Spleen (tissue), 7 donors: ENCODE data around the gene CPAMD8.

Source experiments
- CTCF ChIP-seq, 11 experiments: fragments of 200-600 bp in 7 of 11; fragments of 450-650 bp in 4 of 11; sonication (generic) in 4 of 11; IDR thresholded peaks in 8 of 11; conservative IDR thresholded peaks in 3 of 11; 1 replicate in 7 of 11; 2 replicates in 4 of 11; pipeline versions ENCODE4 v1.4.0 to v1.8.0; 2016 to 2021; ENCODE audit warnings: antibody characterized with exemption in 11 of 11, inconsistent platforms in 4 of 11, mild to moderate bottlenecking in 1 of 11
- POLR2A ChIP-seq, 3 donors: fragments of 450-650 bp; IDR thresholded peaks; one replicate each; pipeline ENCODE4 v1.5.1; 2017; ENCODE audit warnings: antibody characterized with exemption in 3 of 3, mild to moderate bottlenecking in 1 of 3
- POLR2AphosphoS5 ChIP-seq, 3 donors: sonication (generic); formaldehyde crosslinking; IDR thresholded peaks; one replicate each; pipeline ENCODE4 v1.5.1; 2017; ENCODE audit warnings: antibody characterized with exemption in 3 of 3
- donor health status: DM: no; HTN: no; CAD: no; lungs with moderate emphysema.
- donor health status: DM: no; HTN: no; CAD: no.
- donor health status: DM: no; HTN: no; CAD: no.

- TF ChIP-seq CTCF (IDR thresholded peaks at IDR 0.05 in 8 of 11, conservative IDR thresholded peaks at IDR 0.05 in 3 of 11) (no peak), POLR2A (IDR thresholded peaks at IDR 0.05) (no peak), POLR2AphosphoS5 (IDR thresholded peaks at IDR 0.05) (no peak)
Observed at GRCh38 chr19:16998635-16999194, 27.9 kb downstream of the CPAMD8 start.
